Stomach smooth muscle (tissue), 2 donors: ENCODE results near the gene SCRN1.

Experiments
- H3K27ac ChIP-seq: one replicate; pipeline ENCODE4 v1.7.0; 2013; ENCODE audit warnings: mild to moderate bottlenecking, low read length, inconsistent platforms
- H3K27me3 ChIP-seq, 2 donors: one replicate each; pipeline ENCODE4 v1.7.0; 2013; ENCODE audit warnings: low read length in 2 of 2; ENCODE audit not compliant: insufficient read depth in 2 of 2, control insufficient read depth in 1 of 2
- H3K36me3 ChIP-seq, 2 donors: one replicate each; pipeline ENCODE4 v1.7.0; 2013; ENCODE audit warnings: low read length in 2 of 2; ENCODE audit not compliant: control insufficient read depth in 2 of 2, insufficient read depth in 2 of 2
- H3K4me1 ChIP-seq: one replicate; pipeline ENCODE4 v1.7.0; 2013; ENCODE audit warnings: low read length; ENCODE audit not compliant: control insufficient read depth, insufficient read depth
- H3K4me3 ChIP-seq, 2 donors: one replicate each; pipeline ENCODE4 v1.7.0; 2013; ENCODE audit warnings: low read length in 2 of 2
- H3K9ac ChIP-seq, 2 donors: one replicate each; pipeline ENCODE4 v1.7.0; 2013; ENCODE audit warnings: low read length in 2 of 2, mild to moderate bottlenecking in 1 of 2
- H3K9me3 ChIP-seq, 2 donors: one replicate each; pipeline ENCODE4 v1.7.0; 2013; ENCODE audit warnings: low read length in 2 of 2; ENCODE audit not compliant: control insufficient read depth in 2 of 2
- donor health status: healthy.
- donor health status: Pancreatic carcinoma.

The SCRN1 gene

GRCh38 chr7:29926741-29927140 is 62.9 kb downstream of the SCRN1 start:
- Histone ChIP-seq H3K4me1 (no peaks in the 10 kb centered on the region), H3K9me3 (no peaks in the 10 kb centered on the region), H3K27me3 (no peaks in the 10 kb centered on the region), H3K4me3 (no peak overlapping the region), H3K27ac (no peak overlapping the region), H3K9ac (no peak overlapping the region), H3K36me3 (peaks cover 26 to 44% of the 10 kb centered on the region in 2 donors)

- H3K4me3 ChIP-seq, result no peak overlapping the region
- peaks cover 26 to 44% of the 10 kb centered on the region in 2 donors for H3K36me3 ChIP-seq
- no peaks in the 10 kb centered on the region for H3K9me3 ChIP-seq
- no peaks in the 10 kb centered on the region for H3K4me1 ChIP-seq
- no peaks in the 10 kb centered on the region for H3K27me3 ChIP-seq
- no peak overlapping the region for H3K27ac ChIP-seq
- H3K9ac ChIP-seq, result no peak overlapping the region
These were observed 63.4 kb downstream of the SCRN1 start for GRCh38 chr7:29926216-29926615.

- no peaks in the 10 kb centered on the region for H3K4me1 ChIP-seq
- no peak overlapping the region for H3K27ac ChIP-seq
- peaks cover 26 to 41% of the 10 kb centered on the region in 2 donors for H3K36me3 ChIP-seq
- H3K9me3 ChIP-seq, result no peaks in the 10 kb centered on the region
- no peak overlapping the region for H3K9ac ChIP-seq
- no peaks in the 10 kb centered on the region for H3K27me3 ChIP-seq
- H3K4me3 ChIP-seq, result no peak overlapping the region
These were observed 64.9 kb downstream of the SCRN1 start for GRCh38 chr7:29924684-29925083.

- Histone ChIP-seq H3K4me1 (no peaks in the 10 kb centered on the region), H3K36me3 (peaks cover 26 to 42% of the 10 kb centered on the region in 2 donors), H3K4me3 (no peak overlapping the region), H3K27ac (no peak overlapping the region), H3K9ac (no peak overlapping the region), H3K27me3 (no peaks in the 10 kb centered on the region), H3K9me3 (no peaks in the 10 kb centered on the region)
These were observed 65.6 kb downstream of the SCRN1 start for GRCh38 chr7:29924006-29924405.

GRCh38 chr7:29922921-29923700 is 66.5 kb downstream of the SCRN1 start:
- H3K27ac ChIP-seq, result no peak overlapping the region
- peaks cover 25 to 39% of the 10 kb centered on the region in 2 donors for H3K36me3 ChIP-seq
- no peak overlapping the region for H3K9ac ChIP-seq
- no peak overlapping the region for H3K4me3 ChIP-seq
- no peaks in the 10 kb centered on the region for H3K27me3 ChIP-seq
- H3K9me3 ChIP-seq, result no peaks in the 10 kb centered on the region
- no peaks in the 10 kb centered on the region for H3K4me1 ChIP-seq

- Histone ChIP-seq H3K9me3 (no peaks in the 10 kb centered on the region), H3K36me3 (peaks cover 23 to 39% of the 10 kb centered on the region in 2 donors), H3K27ac (no peak overlapping the region), H3K9ac (no peak overlapping the region), H3K4me3 (no peak overlapping the region), H3K27me3 (no peaks in the 10 kb centered on the region), H3K4me1 (no peaks in the 10 kb centered on the region)
These were observed 68.1 kb downstream of the SCRN1 start for GRCh38 chr7:29921404-29922010.

- Histone ChIP-seq H3K4me3 (no peak overlapping the region), H3K9ac (no peak overlapping the region), H3K36me3 (peaks cover 23 to 36% of the 10 kb centered on the region in 2 donors), H3K4me1 (peaks cover 6% of the 10 kb centered on the region), H3K27me3 (no peaks in the 10 kb centered on the region), H3K9me3 (no peaks in the 10 kb centered on the region), H3K27ac (no peak overlapping the region)
These were observed 69.1 kb downstream of the SCRN1 start for GRCh38 chr7:29920491-29920890.

- H3K9ac ChIP-seq, result no peak overlapping the region
- H3K4me3 ChIP-seq, result no peak overlapping the region
- no peaks in the 10 kb centered on the region for H3K9me3 ChIP-seq
These were observed 69.8 kb downstream of the SCRN1 start for GRCh38 chr7:29919790-29920189.

GRCh38 chr7:29918850-29919249 is 70.8 kb downstream of the SCRN1 start:
- Histone ChIP-seq H3K4me1 (peaks cover 9% of the 10 kb centered on the region), H3K9ac (no peak overlapping the region), H3K36me3 (peaks cover 17 to 25% of the 10 kb centered on the region in 2 donors), H3K4me3 (no peak overlapping the region), H3K9me3 (no peaks in the 10 kb centered on the region), H3K27me3 (no peaks in the 10 kb centered on the region), H3K27ac (no peak overlapping the region)

More at GRCh38 chr7:29919790-29920189, 69.8 kb downstream of the SCRN1 start:
- no peak overlapping the region for H3K27ac ChIP-seq
- peaks cover 18 to 33% of the 10 kb centered on the region in 2 donors for H3K36me3 ChIP-seq
- peaks cover 9% of the 10 kb centered on the region for H3K4me1 ChIP-seq
- H3K27me3 ChIP-seq, result no peaks in the 10 kb centered on the region

GRCh38 chr7:29917641-29918040 is 72.0 kb downstream of the SCRN1 start:
- H3K9ac ChIP-seq, result no peak overlapping the region
- no peak overlapping the region for H3K27ac ChIP-seq
- H3K9me3 ChIP-seq, result no peaks in the 10 kb centered on the region
- H3K27me3 ChIP-seq, result no peaks in the 10 kb centered on the region
- H3K36me3 ChIP-seq, result peaks cover 6 to 15% of the 10 kb centered on the region in 2 donors
- no peak overlapping the region for H3K4me3 ChIP-seq
- H3K4me1 ChIP-seq, result peaks cover 9% of the 10 kb centered on the region
